Liver (tissue), 9 donors: ENCODE data around the gene BCORL1. TPM values are rescaled to one million over a fixed set of nuclear protein-coding genes. Genes with fewer than 3 reads are reported as not detected.

Experiments used
- DNase-seq: peaks from one replicate; pipeline ENCODE4 v3.0.0-alpha.2; 2017; ENCODE audit warnings: low spot score
- H3K27ac ChIP-seq, 2 donors: one replicate each; pipeline ENCODE4 v1.7.0; 2013; ENCODE audit warnings: inconsistent platforms in 2 of 2, low read length in 2 of 2, control low read depth in 1 of 2, low read depth in 1 of 2, mild to moderate bottlenecking in 1 of 2
- H3K27me3 ChIP-seq, 4 donors: one replicate each; pipeline versions ENCODE4 v1.6.1 to v1.7.0; 2013; ENCODE audit warnings: low read length in 3 of 4, inconsistent platforms in 1 of 4, mild to moderate bottlenecking in 1 of 4, moderate library complexity in 1 of 4; ENCODE audit not compliant: control insufficient read depth in 4 of 4, insufficient read depth in 4 of 4
- H3K36me3 ChIP-seq, 4 donors: one replicate each; pipeline versions ENCODE4 v1.6.1 to v1.7.0; 2013; ENCODE audit warnings: low read length in 3 of 4, mild to moderate bottlenecking in 3 of 4, low read depth in 1 of 4, moderate library complexity in 1 of 4; ENCODE audit not compliant: control insufficient read depth in 4 of 4, insufficient read depth in 3 of 4
- H3K4me1 ChIP-seq, 4 donors: one replicate each; pipeline versions ENCODE4 v1.6.1 to v1.7.0; 2013; ENCODE audit warnings: low read length in 3 of 4, mild to moderate bottlenecking in 3 of 4, moderate library complexity in 1 of 4; ENCODE audit not compliant: control insufficient read depth in 4 of 4, insufficient read depth in 4 of 4
- H3K4me3 ChIP-seq, 3 donors: one replicate each; pipeline versions ENCODE4 v1.6.1 to v1.7.0; 2013; ENCODE audit warnings: low read length in 3 of 3, control low read depth in 1 of 3, low read depth in 1 of 3, mild to moderate bottlenecking in 1 of 3
- H3K9ac ChIP-seq, 2 donors: one replicate each; pipeline ENCODE4 v1.7.0; 2013; ENCODE audit warnings: low read length in 2 of 2, mild to moderate bottlenecking in 2 of 2, moderate library complexity in 2 of 2, control low read depth in 1 of 2, low read depth in 1 of 2
- H3K9me3 ChIP-seq, 4 donors: one replicate each; pipeline versions ENCODE4 v1.6.1 to v1.7.0; 2013; ENCODE audit warnings: low read length in 3 of 4; ENCODE audit not compliant: control insufficient read depth in 4 of 4
- ATF3 ChIP-seq: IDR thresholded peaks from 2 replicates; pipeline ENCODE4 v1.6.1; 2016; ENCODE audit warnings: antibody characterized with exemption
- CTCF ChIP-seq: fragments of 150-350 bp; IDR thresholded peaks from 2 replicates; pipeline ENCODE4 v1.5.1; 2017; ENCODE audit warnings: improper control_type of control experiment, low read depth, low read length; ENCODE audit not compliant: missing input control
- EGR1 ChIP-seq, 2 donors: IDR thresholded peaks; 2 replicates each; pipeline ENCODE4 v1.6.1; 2016 to 2018; ENCODE audit warnings: antibody characterized with exemption in 2 of 2, low read depth in 2 of 2
- FOXA1 ChIP-seq: IDR thresholded peaks from 2 replicates; pipeline ENCODE4 v1.6.1; 2016; ENCODE audit warnings: antibody characterized with exemption
- FOXA2 ChIP-seq: IDR thresholded peaks from 2 replicates; pipeline ENCODE4 v1.6.1; 2016; ENCODE audit warnings: antibody characterized with exemption
- GABPA ChIP-seq, 2 donors: IDR thresholded peaks in 1 of 2; conservative IDR thresholded peaks in 1 of 2; 2 replicates each; pipeline ENCODE4 v1.6.1; 2016; ENCODE audit warnings: antibody characterized with exemption in 2 of 2, mild to moderate bottlenecking in 1 of 2, moderate library complexity in 1 of 2
- HNF4A ChIP-seq, 2 donors: conservative IDR thresholded peaks; 2 replicates each; pipeline ENCODE4 v1.6.1; 2016; ENCODE audit warnings: antibody characterized with exemption in 2 of 2, mild to moderate bottlenecking in 2 of 2
- HNF4G ChIP-seq: IDR thresholded peaks from 2 replicates; pipeline ENCODE4 v1.6.1; 2016; ENCODE audit warnings: antibody characterized with exemption
- JUND ChIP-seq, 2 donors: IDR thresholded peaks; 2 replicates each; pipeline ENCODE4 v1.6.1; 2016; ENCODE audit warnings: antibody characterized with exemption in 2 of 2
- MAX ChIP-seq: IDR thresholded peaks from 2 replicates; pipeline ENCODE4 v1.6.1; 2016; ENCODE audit warnings: antibody characterized with exemption
- NR2F2 ChIP-seq: IDR thresholded peaks from 2 replicates; pipeline ENCODE4 v1.6.1; 2016; ENCODE audit warnings: antibody characterized with exemption
- RAD21 ChIP-seq, 2 donors: IDR thresholded peaks; 2 replicates each; pipeline ENCODE4 v1.6.1; 2016; ENCODE audit warnings: antibody characterized with exemption in 2 of 2, mild to moderate bottlenecking in 2 of 2
- REST ChIP-seq: IDR thresholded peaks from 2 replicates; pipeline ENCODE4 v1.6.1; 2016; ENCODE audit warnings: antibody characterized with exemption, mild to moderate bottlenecking
- RXRA ChIP-seq, 2 donors: IDR thresholded peaks; 2 replicates each; pipeline ENCODE4 v1.6.1; 2017 to 2018; ENCODE audit warnings: antibody characterized with exemption in 2 of 2, mild to moderate bottlenecking in 1 of 2
- SP1 ChIP-seq: IDR thresholded peaks from 2 replicates; pipeline ENCODE4 v1.6.1; 2018; ENCODE audit warnings: antibody characterized with exemption, mild to moderate bottlenecking
- TAF1 ChIP-seq: conservative IDR thresholded peaks from 2 replicates; pipeline ENCODE4 v1.6.1; 2016; ENCODE audit warnings: antibody characterized with exemption, mild to moderate bottlenecking
- YY1 ChIP-seq: IDR thresholded peaks from 2 replicates; pipeline ENCODE4 v1.6.1; 2016; ENCODE audit warnings: antibody characterized with exemption, mild to moderate bottlenecking
- ZBTB33 ChIP-seq: IDR thresholded peaks from 2 replicates; pipeline ENCODE4 v1.6.1; 2016; ENCODE audit warnings: antibody characterized with exemption
- WGBS: extraction: QIAGEN DNeasy Blood & Tissue Kit; methylation state at CpG from one replicate; pipeline ENCODE4 v1.1.7; 2013; 5-methylcytosine and 5-hydroxymethylcytosine counted together
- polyA plus RNA-seq, 2 donors: library from polyadenylated mRNA; stranded (reverse) in 1 of 2; unstranded in 1 of 2; fragments of 200-250 nt in 1 of 2; fragments of >200 nt in 1 of 2; fragmentation: Nextera tagmentation in 1 of 2; extraction: Ambion mirVana in 1 of 2; gene quantifications; one replicate each; pipeline versions ENCODE4 v1.2.1 to v1.2.3, GENCODE V29; 2013 to 2015
- total RNA-seq, 2 donors: library from RNA; depleted of rRNA; stranded (reverse); fragments of >200 nt; gene quantifications; one replicate each; pipeline ENCODE4 v1.2.3, GENCODE V29; 2014
- donor health status: healthy.
- donor health status: healthy.
- donor health status: healthy.
- donor health status: healthy.
- donor health status: healthy.

Gene BCORL1
- total and polyA plus RNA-seq, 4 donors: 1.7 to 5.3 (median 2.1) TPM

- WGBS: 93% methylated on average over 6 of the region's 6 CpGs
- Histone ChIP-seq H3K36me3 (peaks cover 0 to 4% (median 0%) of the 10 kb centered on the region in 4 donors), H3K9ac (no peak overlapping the region), H3K4me3 (no peak overlapping the region), H3K9me3 (no peaks in the 10 kb centered on the region), H3K27me3 (no peaks in the 10 kb centered on the region), H3K4me1 (peaks cover 0 to 7% (median 1%) of the 10 kb centered on the region in 4 donors), H3K27ac (no peak overlapping the region)
- DNase-seq: no peak
- TF ChIP-seq HNF4G: no peak
Observed at GRCh38 chrX:130001893-130002292, 19.5 kb downstream of the BCORL1 start.

GRCh38 chrX:130002541-130002940 is 20.1 kb downstream of the BCORL1 start:
- H3K9me3 ChIP-seq: no peaks in the 10 kb centered on the region
- no peak for DNase-seq
- WGBS: 84% methylated on average over 1 of the region's 1 CpG
- H3K4me1 ChIP-seq: peaks cover 0 to 7% (median 1%) of the 10 kb centered on the region in 4 donors
- peaks cover 0 to 4% (median 0%) of the 10 kb centered on the region in 4 donors for H3K36me3 ChIP-seq
- no peak overlapping the region for H3K27ac ChIP-seq
- no peak overlapping the region for H3K9ac ChIP-seq
- no peaks in the 10 kb centered on the region for H3K27me3 ChIP-seq
- no peak overlapping the region for H3K4me3 ChIP-seq
- TF ChIP-seq HNF4A (conservative IDR thresholded peaks at IDR 0.05) (no peak), TAF1 (no peak), HNF4G (no peak), ZBTB33 (no peak), RXRA (IDR thresholded peaks at IDR 0.05) (no peak), MAX (no peak), SP1 (no peak), JUND (IDR thresholded peaks at IDR 0.05) (no peak), CTCF (no peak), ATF3 (no peak), REST (no peak), FOXA2 (no peak), YY1 (no peak), NR2F2 (no peak), GABPA (IDR thresholded peaks at IDR 0.05 in 1 of 2, conservative IDR thresholded peaks at IDR 0.05 in 1 of 2) (no peak), FOXA1 (no peak), RAD21 (IDR thresholded peaks at IDR 0.05) (no peak), EGR1 (IDR thresholded peaks at IDR 0.05; ENCODE audit: low read depth in 2 of 2) (no peak)
